A549 (cell line): Measurements from ENCODE around the gene GRID1. TPM values are rescaled to one million over a fixed set of nuclear protein-coding genes. Genes with fewer than 3 reads are reported as not detected.

Experiments
- ATAC-seq, 2 experiments: fragments of 200-7000 bp in 1 of 2; fragments of >200 bp in 1 of 2; cut with Nextera tagmentation in 1 of 2; cut with Tn5 transposase in 1 of 2; 3 replicates each; pipeline versions ENCODE4 v1.8.0 to v1.9.1; 2018 to 2020; ENCODE audit warnings: mild to moderate bottlenecking in 1 of 2, moderate library complexity in 1 of 2
- CTCF ChIA-PET: fragments of 300-600 bp; sonication (Branson Sonifier 250); formaldehyde crosslinking; extraction: SDS; loops from one replicate; lab custom pipeline; 2021; ENCODE audit warnings: antibody characterized with exemption, inconsistent platforms; lab: Yijun Ruan, JAX
- POLR2A ChIA-PET: fragments of 350-600 bp; formaldehyde crosslinking; extraction: SDS; loops from one replicate; lab custom pipeline; 2021; ENCODE audit warnings: antibody characterized with exemption, inconsistent platforms; lab: Yijun Ruan, JAX
- DNase-seq, 2 experiments: peaks; one replicate each; pipeline versions ENCODE4 v3.0.0 to v3.0.0-alpha.2; 2011 to 2016; ENCODE audit warnings: low read depth in 1 of 2, low spot score in 1 of 2
- FAIRE-seq: peaks from 2 replicates; lab custom pipeline; 2011; peaks lifted over from hg19 to GRCh38; lab: Jason Lieb, UNC
- H3K27ac ChIP-seq, 2 experiments: fragments of >200 bp; sonication (Bioruptor Twin); formaldehyde crosslinking; 3 replicates each; pipeline ENCODE4 v1.5.1; 2016 to 2017
- H3K4me1 ChIP-seq: fragments of >200 bp; sonication (Bioruptor Twin); formaldehyde crosslinking; 3 replicates; pipeline ENCODE4 v1.6.1; 2016
- H3K4me2 ChIP-seq: fragments of >200 bp; sonication (Bioruptor Twin); formaldehyde crosslinking; 3 replicates; pipeline ENCODE4 v1.6.1; 2016
- H3K4me3 ChIP-seq: fragments of >200 bp; sonication (Bioruptor Twin); formaldehyde crosslinking; 3 replicates; pipeline ENCODE4 v1.5.1; 2016
- H3K9me3 ChIP-seq: fragments of >200 bp; sonication (Bioruptor Twin); formaldehyde crosslinking; 3 replicates; pipeline ENCODE4 v1.6.1; 2016
- ATOH8 ChIP-seq: fragments of 250-450 bp; sonication (Bioruptor Pico); IDR thresholded peaks from 2 replicates; pipeline ENCODE4 v1.5.0; 2020; ENCODE audit warnings: low read depth, mild to moderate bottlenecking, moderate library complexity
- BHLHE40 ChIP-seq: IDR thresholded peaks from 2 replicates; pipeline ENCODE4 v1.6.1; 2012; ENCODE audit warnings: low read depth, low read length, inconsistent platforms
- CBX8 ChIP-seq: fragments of 200-600 bp; sonication (generic); IDR thresholded peaks from 2 replicates; pipeline ENCODE4 v1.6.1; 2016
- CHD4 ChIP-seq: fragments of 200-600 bp; sonication (generic); IDR thresholded peaks from 2 replicates; pipeline ENCODE4 v1.6.1; 2016; ENCODE audit warnings: antibody characterized with exemption, mild to moderate bottlenecking, borderline replicate concordance
- E2F6 ChIP-seq: IDR thresholded peaks from 2 replicates; pipeline ENCODE4 v1.6.1; 2012; ENCODE audit warnings: low read depth, borderline replicate concordance
- EHF ChIP-seq: fragments of 250-450 bp; sonication (Bioruptor Pico); IDR thresholded peaks from 2 replicates; pipeline ENCODE4 v1.5.0; 2020; ENCODE audit warnings: mild to moderate bottlenecking
- EHMT2 ChIP-seq: fragments of 200-600 bp; sonication (generic); IDR thresholded peaks from 2 replicates; pipeline ENCODE4 v1.6.1; 2016; ENCODE audit warnings: antibody characterized with exemption, low read depth, mild to moderate bottlenecking, moderate library complexity
- ELK1 ChIP-seq: fragments of 150-350 bp; IDR thresholded peaks from 2 replicates; pipeline ENCODE4 v1.6.1; 2014; ENCODE audit warnings: low read depth, mild to moderate bottlenecking, low read length
- FOSB ChIP-seq: fragments of 250-450 bp; sonication (Bioruptor Pico); IDR thresholded peaks from 2 replicates; pipeline ENCODE4 v1.5.0; 2020; ENCODE audit warnings: mild to moderate bottlenecking, moderate library complexity
- FOSL2 ChIP-seq, 2 experiments: fragments of 450-650 bp in 1 of 2; fragments of >200 bp in 1 of 2; sonication (Bioruptor Twin) in 1 of 2; formaldehyde crosslinking; IDR thresholded peaks; 2 replicates each; pipeline versions ENCODE4 v1.5.0 to v1.6.1; 2016 to 2020; ENCODE audit warnings: mild to moderate bottlenecking in 1 of 2, moderate library complexity in 1 of 2
- HES2 ChIP-seq: fragments of >200 bp; sonication (Bioruptor Twin); formaldehyde crosslinking; IDR thresholded peaks from 2 replicates; pipeline ENCODE4 v1.6.1; 2016
- HOXB13 ChIP-seq: fragments of 250-450 bp; sonication (Bioruptor Pico); IDR thresholded peaks from 2 replicates; pipeline ENCODE4 v1.5.0; 2020; ENCODE audit warnings: low read depth, mild to moderate bottlenecking, moderate library complexity
- HOXB5 ChIP-seq: fragments of 250-450 bp; sonication (Bioruptor Pico); IDR thresholded peaks from 2 replicates; pipeline ENCODE4 v1.5.0; 2020; ENCODE audit warnings: mild to moderate bottlenecking, moderate library complexity
- JUN ChIP-seq, 2 experiments: fragments of >200 bp; sonication (Bioruptor Twin); formaldehyde crosslinking; IDR thresholded peaks; 2 replicates in 1 of 2; 3 replicates in 1 of 2; pipeline ENCODE4 v1.6.1; 2016 to 2017
- KDM1A ChIP-seq: fragments of 200-600 bp; sonication (generic); IDR thresholded peaks from 2 replicates; pipeline ENCODE4 v1.6.1; 2016; ENCODE audit warnings: low read depth, mild to moderate bottlenecking
- KDM5A ChIP-seq: fragments of 200-600 bp; sonication (generic); IDR thresholded peaks from 2 replicates; pipeline ENCODE4 v1.6.1; 2016; ENCODE audit warnings: antibody characterized with exemption, mild to moderate bottlenecking
- MAFK ChIP-seq: fragments of 450-650 bp; IDR thresholded peaks from 2 replicates; pipeline ENCODE4 v1.6.1; 2014; ENCODE audit not compliant: partially characterized antibody
- MAZ ChIP-seq: fragments of 150-350 bp; IDR thresholded peaks from 2 replicates; pipeline ENCODE4 v1.6.1; 2014; ENCODE audit warnings: antibody characterized with exemption, low read depth, low read length, borderline replicate concordance
- MYC ChIP-seq: IDR thresholded peaks from 2 replicates; pipeline ENCODE4 v1.6.1; 2012; ENCODE audit warnings: mild to moderate bottlenecking, inconsistent platforms, low read length, improper control_type of control experiment, borderline replicate concordance
- NPAS2 ChIP-seq: fragments of 250-450 bp; sonication (Bioruptor Pico); IDR thresholded peaks from 2 replicates; pipeline ENCODE4 v1.8.0; 2022; ENCODE audit warnings: mild to moderate bottlenecking, moderate library complexity, borderline replicate concordance
- NR3C1 ChIP-seq: fragments of >200 bp; sonication (Bioruptor Twin); formaldehyde crosslinking; IDR thresholded peaks from 3 replicates; pipeline ENCODE4 v1.6.1; 2017
- POLR2AphosphoS2 ChIP-seq: conservative IDR thresholded peaks from 2 replicates; pipeline ENCODE4 v1.6.1; 2012; ENCODE audit warnings: low read length, improper control_type of control experiment, inconsistent platforms
- RCOR1 ChIP-seq: fragments of 150-350 bp; IDR thresholded peaks from 2 replicates; pipeline ENCODE4 v1.6.1; 2014; ENCODE audit warnings: antibody characterized with exemption, low read length, low read depth
- RFX5 ChIP-seq: fragments of 450-650 bp; IDR thresholded peaks from 2 replicates; pipeline ENCODE4 v1.7.1; 2014; ENCODE audit warnings: antibody characterized with exemption, mild to moderate bottlenecking, moderate library complexity
- TFCP2L1 ChIP-seq: fragments of 250-450 bp; sonication (Bioruptor Pico); IDR thresholded peaks from 2 replicates; pipeline ENCODE4 v1.5.0; 2021; ENCODE audit warnings: mild to moderate bottlenecking
- TP53 ChIP-seq: fragments of 250-450 bp; sonication (Bioruptor Pico); IDR thresholded peaks from 2 replicates; pipeline ENCODE4 v1.5.0; 2021; ENCODE audit warnings: mild to moderate bottlenecking, moderate library complexity
- ZC3H11A ChIP-seq: fragments of 450-650 bp; IDR thresholded peaks from 2 replicates; pipeline ENCODE4 v1.6.1; 2014; ENCODE audit warnings: antibody characterized with exemption, mild to moderate bottlenecking
- ZSCAN20 ChIP-seq: fragments of 250-450 bp; sonication (Bioruptor Pico); IDR thresholded peaks from 2 replicates; pipeline ENCODE4 v1.8.0; 2022; ENCODE audit warnings: mild to moderate bottlenecking, moderate library complexity
- WGBS: methylation state at CpG from one replicate; pipeline ENCODE4 v1.1.6; 2017; ENCODE audit errors: missing lambda C conversion rate; 5-methylcytosine and 5-hydroxymethylcytosine counted together
- polyA plus RNA-seq, 4 experiments: library from polyadenylated mRNA; depleted of rRNA in 3 of 4; stranded (reverse); fragments of >200 nt; fragmentation: RNase III in 1 of 4; extraction: RNeasy Plus Mini Kit Qiagen cat#74134 plus additional on column Dnase treatment in 1 of 4; gene quantifications; 2 replicates in 3 of 4; 3 replicates in 1 of 4; pipeline ENCODE4 v1.2.3, GENCODE V29; 2011 to 2017

GRID1 gene
- polyA plus RNA-seq, 2 of the 4 experiments (the other 2 are of a cell fraction) = 0.14 to 0.30 TPM

- no peak overlapping the region for H3K27ac ChIP-seq
- CTCF ChIA-PET = interaction anchor here (1.0 kb wide), 1 partner anchor 28 kb away, joined by 3 read pairs; no protein-coding TSS in a partner anchor
- H3K9me3 ChIP-seq = no peaks in the 10 kb centered on the region
- POLR2A ChIA-PET = no interaction called here
- FAIRE-seq (no peak), ATAC-seq (no peak), DNase-seq (no peak)
- H3K4me1 ChIP-seq = no peaks in the 10 kb centered on the region
- no peak overlapping the region for H3K4me2 ChIP-seq
- TF ChIP-seq MAZ = no peak
- TF ChIP-seq KDM1A = no peak
- TF ChIP-seq ATOH8 = no peak
- no peak for TF ChIP-seq ELK1
- TF ChIP-seq KDM5A = no peak
- TF ChIP-seq HOXB13 = no peak
- TF ChIP-seq ZSCAN20 (CRISPR knock-in tag) = no peak
- TF ChIP-seq NR3C1 = no peak
- no peak for TF ChIP-seq TP53 (CRISPR knock-in tag)
- no peak for TF ChIP-seq HOXB5
- no peak for TF ChIP-seq RFX5
- TF ChIP-seq CHD4 = no peak
- TF ChIP-seq CBX8 = no peak
- no peak for TF ChIP-seq FOSL2 (IDR thresholded peaks at IDR 0.05)
- no peak for TF ChIP-seq FOSL2 (CRISPR knock-in tag; IDR thresholded peaks at IDR 0.05)
- TF ChIP-seq TFCP2L1 (CRISPR knock-in tag) = no peak
- TF ChIP-seq FOSB (CRISPR knock-in tag) = no peak
- TF ChIP-seq EHF (CRISPR knock-in tag) = no peak
- TF ChIP-seq MAFK = no peak
- H3K4me3 ChIP-seq = no peak overlapping the region
Measured at GRCh38 chr10:86335257-86335656, 31.3 kb downstream of the GRID1 start.

GRCh38 chr10:86334488-86335085 lies 32.0 kb downstream of the GRID1 start:
- 5% methylated on average over 4 of the region's 4 CpGs for WGBS
- Histone ChIP-seq H3K4me2 (no peak overlapping the region), H3K27ac (no peak overlapping the region), H3K4me3 (no peak overlapping the region), H3K9me3 (no peaks in the 10 kb centered on the region), H3K4me1 (no peaks in the 10 kb centered on the region)
- no peak for TF ChIP-seq FOSL2 (IDR thresholded peaks at IDR 0.05)
- no peak for TF ChIP-seq FOSL2 (CRISPR knock-in tag; IDR thresholded peaks at IDR 0.05)
- TF ChIP-seq EHMT2 = no peak
- TF ChIP-seq E2F6 = no peak
- no peak for TF ChIP-seq JUN (IDR thresholded peaks at IDR 0.05)
- no peak for TF ChIP-seq POLR2AphosphoS2
- no peak for TF ChIP-seq RCOR1
- no peak for TF ChIP-seq EHF (CRISPR knock-in tag)
- TF ChIP-seq ZC3H11A = no peak
- no peak for TF ChIP-seq BHLHE40
- no peak for TF ChIP-seq MYC
- TF ChIP-seq MAZ = no peak
- no peak for TF ChIP-seq TP53 (CRISPR knock-in tag)
- TF ChIP-seq NPAS2 (CRISPR knock-in tag) = no peak
- no peak for TF ChIP-seq HES2
- TF ChIP-seq CBX8 = no peak
- ATAC-seq (peak; percentile 48 to 60; a peak in 5 of 6 replicates), FAIRE-seq (no peak), DNase-seq (no peak)
- CTCF ChIA-PET = interaction anchor here (1.0 kb wide), 1 partner anchor 28 kb away, joined by 3 read pairs; no protein-coding TSS in a partner anchor
- POLR2A ChIA-PET = no interaction called here
